Suprapubic skin (tissue), 4 donors: ENCODE results near the gene TAS2R13. TPM values are rescaled to one million over a fixed set of nuclear protein-coding genes. Genes with fewer than 3 reads are reported as not detected.

ENCODE experiments used
- DNase-seq, 2 donors: peaks; one replicate each; pipeline ENCODE4 v3.0.0-alpha.2; 2019; ENCODE audit warnings: low spot score in 2 of 2
- H3K27ac ChIP-seq: fragments of 200-600 bp; sonication (generic); one replicate; pipeline ENCODE4 v1.5.1; 2019
- H3K27me3 ChIP-seq: fragments of 200-600 bp; sonication (generic); one replicate; pipeline ENCODE4 v1.5.1; 2019
- H3K36me3 ChIP-seq: fragments of 200-600 bp; sonication (generic); one replicate; pipeline ENCODE4 v1.5.1; 2019
- H3K4me1 ChIP-seq: fragments of 200-600 bp; sonication (generic); one replicate; pipeline ENCODE4 v1.5.1; 2019
- H3K4me3 ChIP-seq: fragments of 200-600 bp; sonication (generic); one replicate; pipeline ENCODE4 v1.5.1; 2019; ENCODE audit warnings: mild to moderate bottlenecking
- H3K9me3 ChIP-seq: fragments of 200-600 bp; sonication (generic); one replicate; pipeline ENCODE4 v1.5.1; 2019
- EP300 ChIP-seq: sonication (generic); formaldehyde crosslinking; IDR thresholded peaks from one replicate; pipeline ENCODE4 v1.6.1; 2017; ENCODE audit warnings: antibody characterized with exemption
- POLR2A ChIP-seq, 2 donors: fragments of 450-650 bp; IDR thresholded peaks; one replicate each; pipeline ENCODE4 v1.6.1; 2017; ENCODE audit warnings: antibody characterized with exemption in 2 of 2, mild to moderate bottlenecking in 2 of 2, moderate library complexity in 2 of 2
- POLR2AphosphoS5 ChIP-seq, 3 donors: sonication (generic); formaldehyde crosslinking; IDR thresholded peaks; one replicate each; pipeline ENCODE4 v1.6.1; 2017; ENCODE audit warnings: antibody characterized with exemption in 3 of 3
- WGBS: methylation state at CpG from one replicate; pipeline ENCODE4 v1.1.5; 2018; 5-methylcytosine and 5-hydroxymethylcytosine counted together
- total RNA-seq, 4 donors: library from RNA; depleted of rRNA; stranded (reverse); fragments of >200 nt; gene quantifications; one replicate each; pipeline ENCODE4 v1.1.0, GENCODE V29; 2016
- TF ChIP-seq, protein P1 (sequence below), 2 donors: fragments of 200-600 bp in 1 of 2; fragments of 450-650 bp in 1 of 2; sonication (generic) in 1 of 2; IDR thresholded peaks; one replicate each; pipeline ENCODE4 v1.5.1; 2016 to 2019; ENCODE audit warnings: antibody characterized with exemption in 2 of 2, mild to moderate bottlenecking in 1 of 2, moderate library complexity in 1 of 2

The TAS2R13 gene
- total RNA-seq, 4 donors from 2014 or later = 0.38 to 2.6 (median 1.7) TPM

DNA sequence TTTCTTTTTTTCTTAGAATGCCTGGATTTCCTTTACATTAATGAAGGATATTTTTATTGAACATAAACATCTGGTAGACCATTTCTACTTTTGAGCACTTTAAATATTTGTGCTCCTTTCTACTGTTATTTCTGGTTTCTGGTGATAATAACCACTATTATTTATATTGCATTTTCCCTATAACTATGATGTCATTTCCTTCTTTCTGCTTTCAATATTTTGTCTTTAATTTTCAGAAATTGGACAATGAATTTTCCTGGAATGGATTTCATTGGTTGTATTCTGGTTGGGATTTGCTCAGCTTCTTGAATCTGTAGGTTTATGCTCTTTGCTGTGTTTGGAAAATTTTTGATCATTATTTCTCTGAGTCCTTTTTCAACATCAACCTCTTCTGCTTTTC is 20.1 kb downstream of the TAS2R13 start:
- H3K36me3 ChIP-seq = no peaks in the 10 kb centered on the region
- no peaks in the 10 kb centered on the region for H3K4me1 ChIP-seq
- DNase-seq = no peak
- TF ChIP-seq POLR2AphosphoS5 (IDR thresholded peaks at IDR 0.05) = no peak
- no peak for TF ChIP-seq EP300
- TF ChIP-seq, protein P1, sequence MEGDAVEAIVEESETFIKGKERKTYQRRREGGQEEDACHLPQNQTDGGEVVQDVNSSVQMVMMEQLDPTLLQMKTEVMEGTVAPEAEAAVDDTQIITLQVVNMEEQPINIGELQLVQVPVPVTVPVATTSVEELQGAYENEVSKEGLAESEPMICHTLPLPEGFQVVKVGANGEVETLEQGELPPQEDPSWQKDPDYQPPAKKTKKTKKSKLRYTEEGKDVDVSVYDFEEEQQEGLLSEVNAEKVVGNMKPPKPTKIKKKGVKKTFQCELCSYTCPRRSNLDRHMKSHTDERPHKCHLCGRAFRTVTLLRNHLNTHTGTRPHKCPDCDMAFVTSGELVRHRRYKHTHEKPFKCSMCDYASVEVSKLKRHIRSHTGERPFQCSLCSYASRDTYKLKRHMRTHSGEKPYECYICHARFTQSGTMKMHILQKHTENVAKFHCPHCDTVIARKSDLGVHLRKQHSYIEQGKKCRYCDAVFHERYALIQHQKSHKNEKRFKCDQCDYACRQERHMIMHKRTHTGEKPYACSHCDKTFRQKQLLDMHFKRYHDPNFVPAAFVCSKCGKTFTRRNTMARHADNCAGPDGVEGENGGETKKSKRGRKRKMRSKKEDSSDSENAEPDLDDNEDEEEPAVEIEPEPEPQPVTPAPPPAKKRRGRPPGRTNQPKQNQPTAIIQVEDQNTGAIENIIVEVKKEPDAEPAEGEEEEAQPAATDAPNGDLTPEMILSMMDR (IDR thresholded peaks at IDR 0.05) = no peak
- no peak overlapping the region for H3K4me3 ChIP-seq
- no peaks in the 10 kb centered on the region for H3K27me3 ChIP-seq
- H3K27ac ChIP-seq = no peak overlapping the region
- H3K9me3 ChIP-seq = no peaks in the 10 kb centered on the region

DNA sequence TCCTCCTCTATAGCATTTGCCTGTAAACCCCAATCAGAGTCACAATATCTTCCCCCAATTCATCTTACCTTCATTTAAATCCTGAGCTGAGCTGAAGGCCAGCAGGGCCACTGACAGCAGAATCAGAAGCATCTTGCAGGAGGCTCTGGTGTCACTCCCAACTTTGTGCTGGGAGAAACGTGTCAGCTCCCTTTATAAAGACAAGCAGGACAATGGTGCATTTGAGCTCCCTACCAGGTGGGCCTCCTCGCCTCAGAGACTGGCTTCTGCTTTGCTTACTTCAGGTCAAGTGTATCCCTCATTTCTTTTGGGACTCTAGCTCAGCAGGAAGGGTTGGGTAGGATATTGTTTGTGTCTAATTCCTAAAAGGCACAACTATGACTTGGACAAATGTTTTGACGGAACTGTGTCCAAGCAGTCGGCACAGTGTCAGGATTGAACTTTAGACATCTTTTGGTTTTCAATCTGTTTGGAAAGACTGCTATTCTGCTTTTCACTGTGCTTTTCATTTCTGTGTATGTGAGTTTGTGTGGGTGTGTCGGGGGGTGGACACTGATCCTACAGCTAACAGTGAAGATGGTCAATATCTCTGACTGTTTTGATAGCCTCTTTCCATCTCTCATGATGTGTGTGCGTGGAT is 25.2 kb downstream of the TAS2R13 start, which contains the start of gene PRH1:
Gene PRH1, minus strand, starts transcription at position 170 of the 640 bp plus-strand sequence. Its CDS starts 38 bp downstream, at position 132.
- H3K4me3 ChIP-seq = no peak within 1 kb of the TSS
- TF ChIP-seq, protein P1 (IDR thresholded peaks at IDR 0.05) = no peak
- TF ChIP-seq EP300 = no peak
- no peak for TF ChIP-seq POLR2AphosphoS5 (IDR thresholded peaks at IDR 0.05)
- TF ChIP-seq POLR2A (IDR thresholded peaks at IDR 0.05) = no peak
- no peak for DNase-seq
- H3K27ac ChIP-seq = no peak within 1 kb of the TSS
- no peaks in the 10 kb centered on the region for H3K27me3 ChIP-seq
- H3K36me3 ChIP-seq = peaks cover 5% of the 10 kb centered on the region
- no peaks in the 10 kb centered on the region for H3K9me3 ChIP-seq
- 95% methylated on average over 6 of the region's 6 CpGs for WGBS
- H3K4me1 ChIP-seq = no peaks in the 10 kb centered on the region

DNA sequence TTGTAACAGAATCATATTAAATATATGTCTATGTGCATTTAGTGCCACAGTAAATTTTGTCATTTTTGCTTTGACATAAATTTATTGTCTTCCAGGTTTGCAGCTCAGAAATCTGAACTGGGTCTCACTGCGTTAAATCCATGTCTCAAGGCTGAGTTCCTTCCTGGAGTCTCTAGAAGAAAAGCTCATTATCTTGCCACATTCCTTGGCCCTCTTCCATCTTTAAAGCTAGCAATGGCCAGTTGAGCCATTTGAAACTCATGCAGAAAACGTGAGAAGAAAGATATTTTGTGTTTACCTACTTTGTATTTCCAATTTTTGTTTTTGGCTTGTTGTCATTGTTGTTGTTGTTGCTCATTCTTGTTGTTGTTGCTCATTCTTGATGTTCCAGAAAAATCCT is 36.0 kb downstream of the TAS2R13 start:
- Histone ChIP-seq H3K9me3 (no peaks in the 10 kb centered on the region), H3K36me3 (peaks cover 10% of the 10 kb centered on the region), H3K4me1 (no peaks in the 10 kb centered on the region), H3K27ac (no peak overlapping the region), H3K27me3 (no peaks in the 10 kb centered on the region), H3K4me3 (no peak overlapping the region)
- 60% methylated on average over 2 of the region's 2 CpGs for WGBS
- DNase-seq = no peak
- TF ChIP-seq POLR2A (IDR thresholded peaks at IDR 0.05) (no peak), EP300 (no peak), POLR2AphosphoS5 (IDR thresholded peaks at IDR 0.05) (no peak)
- TF ChIP-seq, protein P1 (IDR thresholded peaks at IDR 0.05) = no peak

DNA sequence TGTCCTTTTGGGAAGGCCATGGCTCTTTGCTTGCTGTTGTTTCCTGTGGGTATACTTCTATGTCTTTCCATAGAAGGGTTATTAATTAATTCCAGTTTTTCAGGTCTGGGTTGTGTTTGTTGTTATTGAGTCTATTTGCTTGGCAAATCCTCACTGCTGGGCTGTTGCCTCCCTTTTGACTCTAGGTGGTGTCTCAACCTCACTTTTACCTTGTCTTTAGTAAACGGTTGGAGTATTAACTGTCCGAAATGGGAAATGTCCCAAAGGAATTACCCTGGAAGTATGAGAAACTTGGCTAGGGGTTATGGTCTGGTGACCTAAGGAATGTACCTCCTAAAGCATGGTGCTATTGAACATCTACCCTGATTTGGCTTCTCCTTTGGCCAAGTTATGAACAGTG is 42.0 kb downstream of the TAS2R13 start:
- no peaks in the 10 kb centered on the region for H3K4me1 ChIP-seq
- no peaks in the 10 kb centered on the region for H3K36me3 ChIP-seq
- H3K27ac ChIP-seq = no peak overlapping the region
- peaks cover 8% of the 10 kb centered on the region for H3K9me3 ChIP-seq
- 81% methylated on average over 2 of the region's 2 CpGs for WGBS
- H3K27me3 ChIP-seq = no peaks in the 10 kb centered on the region
- TF ChIP-seq EP300 (no peak), POLR2AphosphoS5 (IDR thresholded peaks at IDR 0.05) (no peak), POLR2A (IDR thresholded peaks at IDR 0.05) (no peak)
- TF ChIP-seq, protein P1 (IDR thresholded peaks at IDR 0.05) = no peak
- no peak for DNase-seq
- H3K4me3 ChIP-seq = no peak overlapping the region

DNA sequence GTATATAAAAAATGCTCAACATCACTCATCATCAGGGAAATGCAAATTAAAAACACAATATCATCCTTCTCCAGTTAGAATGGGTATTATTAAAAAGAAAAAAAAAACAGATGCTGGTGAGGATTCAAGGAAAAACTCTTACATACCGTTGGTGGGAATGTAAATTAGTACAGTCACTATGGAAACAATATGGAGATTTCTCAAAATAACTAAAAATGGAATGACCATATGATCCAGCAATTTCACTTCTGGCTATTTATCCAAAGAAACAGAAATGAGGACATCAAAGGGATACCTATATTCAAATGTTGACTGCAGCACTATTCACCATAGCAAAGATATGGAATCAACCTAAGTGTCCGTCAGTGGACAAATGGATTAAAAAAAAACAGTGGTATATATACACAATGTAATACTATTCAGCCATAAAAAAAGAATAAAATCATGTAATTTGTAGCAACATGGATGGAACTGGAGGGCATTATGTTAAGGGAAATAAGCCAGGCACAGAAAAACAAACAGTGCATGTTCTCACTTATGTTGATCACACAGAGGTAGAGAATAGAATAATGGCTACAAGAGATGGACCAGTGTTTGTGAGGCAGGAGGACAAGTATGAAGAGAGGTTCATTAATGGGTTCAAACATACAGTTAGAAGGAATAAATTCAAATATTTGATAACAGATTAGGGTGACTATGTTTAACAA is 45.7 kb downstream of the TAS2R13 start:
- no peaks in the 10 kb centered on the region for H3K4me1 ChIP-seq
- no peak for TF ChIP-seq POLR2A (IDR thresholded peaks at IDR 0.05)
- TF ChIP-seq, protein P1 (IDR thresholded peaks at IDR 0.05) = no peak
- H3K36me3 ChIP-seq = peaks cover 6% of the 10 kb centered on the region
- H3K27ac ChIP-seq = no peak overlapping the region
- DNase-seq = no peak
- H3K9me3 ChIP-seq = peaks cover 22% of the 10 kb centered on the region
- 86% methylated on average over 2 of the region's 2 CpGs for WGBS
- no peak overlapping the region for H3K4me3 ChIP-seq
- H3K27me3 ChIP-seq = no peaks in the 10 kb centered on the region
